ENCODE measurements around the gene SLC36A3. TPM values are rescaled to one million over a fixed set of nuclear protein-coding genes. Genes with fewer than 3 reads are reported as not detected.

The SLC36A3 gene
- total and polyA plus RNA-seq, 2 of the 8 experiments (the other 6 are each of a cell fraction or from before 2014, with no cell fraction given) = not detected

- TF ChIP-seq RXRA (IDR thresholded peaks at IDR 0.05; ENCODE audit: insufficient read depth, low read depth, low read length) (no peak), TAF7 (optimal IDR thresholded peaks at IDR 0.05; ENCODE audit: borderline replicate concordance, low read depth, low read length) (no peak), NRF1 (IDR thresholded peaks at IDR 0.05; ENCODE audit: low read depth, low read length) (no peak), CTCF (IDR thresholded peaks at IDR 0.05; ENCODE audit: control extremely low read depth in 1 of 3, insufficient read depth in 1 of 3, low read depth in 1 of 3, low read length in 3 of 3) (peak in 2 of 3 experiments; percentile 8 to 32; a peak in 2 of 4 replicates), KDM1A (IDR thresholded peaks at IDR 0.05; ENCODE audit: borderline replicate concordance, low read length) (no peak), SIN3A (conservative IDR thresholded peaks at IDR 0.05 in 1 of 2, IDR thresholded peaks at IDR 0.05 in 1 of 2; ENCODE audit: low read depth in 1 of 2, low read length in 2 of 2) (no peak), RAD21 (IDR thresholded peaks at IDR 0.05 in 1 of 2, conservative IDR thresholded peaks at IDR 0.05 in 1 of 2; ENCODE audit: low read depth in 2 of 2, low read length in 2 of 2) (peak in 1 of 2 experiments; percentile 14; a peak in 1 of 4 replicates), BRCA1 (IDR thresholded peaks at IDR 0.05; ENCODE audit: low read depth, low read length) (no peak), BACH1 (IDR thresholded peaks at IDR 0.05; ENCODE audit: low read length) (no peak)
- ChIA-PET POLR2A (ENCODE audit: partially characterized antibody) (interaction anchor here (1.4 kb wide), 1 partner anchor 22 kb away, joined by 3 read pairs; no protein-coding TSS in a partner anchor), CTCF (ENCODE audit: partially characterized antibody) (interaction anchor here (0.7 to 2.1 kb wide), 9 partner anchors 9 to 233 kb away, joined by 3 to 12 read pairs (median 5); no protein-coding TSS in a partner anchor)
- DNase-seq (ENCODE audit: low read depth in 1 of 2, low spot score in 2 of 2) (no peak), FAIRE-seq (no peak)
- Histone ChIP-seq H3K36me3 (ENCODE audit: control insufficient read depth in 2 of 4, insufficient read depth in 4 of 4, low read length in 3 of 4) (no peaks in the 10 kb centered on the region), H3K79me2 (ENCODE audit: control insufficient read depth in 1 of 2, insufficient read depth in 2 of 2, low read length in 2 of 2) (no peaks in the 10 kb centered on the region), H2BK15ac (ENCODE audit: low read length) (no peak overlapping the region), H2BK5ac (ENCODE audit: low read depth, low read length) (no peak overlapping the region), H3K27ac (ENCODE audit: low read depth, low read length) (no peak overlapping the region), H2BK20ac (ENCODE audit: low read length) (no peak overlapping the region; the same call in 1 of the 2 replicates), H2BK12ac (ENCODE audit: low read depth, low read length) (no peak overlapping the region), H2AK5ac (ENCODE audit: low read depth, low read length) (no peak overlapping the region), H4K5ac (ENCODE audit: insufficient read length, low read depth, low read length) (no peak overlapping the region), H3K18ac (ENCODE audit: extremely low read depth, low read length) (no peak overlapping the region), H4K91ac (replicated peaks; ENCODE audit: insufficient read length, low read length) (no peak overlapping the region), H3K4me2 (ENCODE audit: insufficient read depth in 1 of 2, low read depth in 2 of 2, low read length in 2 of 2) (0 out of 4 replicates have a peak overlapping the region, but pooled peaks of 1 of the 2 experiments have one; percentile 2), H3K4me1 (replicated peaks in 1 of 4; ENCODE audit: control insufficient read depth in 3 of 4, insufficient read depth in 4 of 4, low read length in 3 of 4) (peaks cover 0 to 6% (median 3%) of the 10 kb centered on the region in 4 experiments; a peak in 2 of 7 replicates), H3K56ac (replicated peaks; ENCODE audit: insufficient read length, low read depth, low read length) (no peak overlapping the region), H3K9ac (replicated peaks in 1 of 4; ENCODE audit: extremely low read depth in 1 of 4, low read depth in 3 of 4, low read length in 3 of 4) (no peak overlapping the region), H3K27me3 (replicated peaks in 1 of 4; ENCODE audit: control insufficient read depth in 3 of 4, extremely low read depth in 1 of 4, insufficient read depth in 3 of 4, low read length in 3 of 4) (no peaks in the 10 kb centered on the region), H3K23me2 (ENCODE audit: low read depth, low read length) (no peaks in the 10 kb centered on the region), H4K8ac (ENCODE audit: extremely low read depth, insufficient read depth, low read length) (no peak overlapping the region), H3K79me1 (ENCODE audit: low read depth, low read length) (no peaks in the 10 kb centered on the region), H3K14ac (ENCODE audit: insufficient read length) (no peak overlapping the region), H3K9me3 (ENCODE audit: insufficient read depth in 2 of 2, low read depth in 1 of 2, low read length in 1 of 2) (no peaks in the 10 kb centered on the region), H3K4ac (replicated peaks; ENCODE audit: insufficient read length, low read depth, low read length) (no peak overlapping the region), H2AFZ (ENCODE audit: low read length) (peak overlapping the region; percentile 3; the same call in 1 of the 2 replicates), H2BK120ac (replicated peaks; ENCODE audit: low read depth, low read length) (no peak overlapping the region), H4K20me1 (replicated peaks in 1 of 2; ENCODE audit: control insufficient read depth in 1 of 2, insufficient read depth in 2 of 2, low read length in 2 of 2) (no peaks in the 10 kb centered on the region), H3K23ac (ENCODE audit: insufficient read length) (no peak overlapping the region), H3K4me3 (ENCODE audit: extremely low read depth in 1 of 4, insufficient read depth in 2 of 4, low read depth in 3 of 4, low read length in 4 of 4) (no peak overlapping the region)
- WGBS, 2 experiments (ENCODE audit: extremely low coverage in 1 of 2, insufficient coverage in 1 of 2, insufficient read length in 1 of 2, insufficient replicate concordance in 2 of 2, low coverage in 1 of 2, low lambda C conversion rate in 2 of 2, missing lambda C conversion rate in 1 of 2) = 38% methylated on average over 2 of the region's 2 CpGs; no CpG with 5 or more reads in 1 of the 2 experiments
Measured at GRCh38 chr5:151288180-151288579, 15.4 kb downstream of the SLC36A3 start.

All from H1 (cell line).